AG08395 (cell line): Measurements from ENCODE around the gene DYNLT4.
"Not testable (repeated sequence)": the region's sequence is repeated elsewhere in the genome, so short reads cannot be mapped to it uniquely, and the experiment has no call there.

Experiments used
- DNase-seq: peaks from one replicate; pipeline ENCODE4 v3.0.0; 2012; ENCODE audit warnings: mixed read lengths, low spot score

DYNLT4 gene, protein sequence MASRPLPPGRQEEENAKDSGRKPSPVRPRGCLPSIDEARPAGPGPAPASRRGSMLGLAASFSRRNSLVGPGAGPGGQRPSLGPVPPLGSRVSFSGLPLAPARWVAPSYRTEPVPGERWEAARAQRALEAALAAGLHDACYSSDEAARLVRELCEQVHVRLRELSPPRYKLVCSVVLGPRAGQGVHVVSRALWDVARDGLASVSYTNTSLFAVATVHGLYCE

DNA sequence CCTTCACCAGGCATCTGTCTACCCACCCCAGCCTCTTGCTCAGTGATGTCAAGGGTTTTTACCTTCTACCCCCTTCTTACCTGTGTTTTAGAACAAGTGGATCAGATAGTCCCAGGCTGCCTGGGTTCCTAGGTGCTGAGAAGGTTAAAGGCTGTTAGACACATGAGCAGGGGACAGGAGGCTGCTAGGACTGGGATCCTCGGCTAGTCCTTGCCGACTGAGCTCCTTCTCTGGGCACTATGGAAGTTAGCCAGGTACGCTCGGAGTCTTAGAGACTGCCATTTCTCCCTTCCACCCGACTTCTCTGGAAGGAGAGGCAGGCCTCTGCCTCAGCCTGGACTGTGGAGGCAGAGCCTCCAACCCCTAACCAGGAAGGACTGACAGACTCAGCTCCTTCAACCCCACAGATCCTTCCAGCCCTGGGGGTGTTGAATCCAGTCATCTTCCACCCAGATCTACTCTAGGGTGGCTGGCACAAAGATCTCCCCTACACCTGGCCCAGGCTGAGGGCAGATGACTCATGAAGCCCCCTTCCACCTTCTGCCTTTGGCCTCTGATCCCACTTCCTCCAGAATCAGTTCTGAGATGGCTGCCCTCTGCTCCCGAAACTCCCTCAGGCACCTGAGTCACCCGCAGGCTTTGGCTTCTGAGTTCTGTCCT lies at the start of gene DYNLT4:
Gene DYNLT4 (minus strand): TSS at position 648 of the 660 bp plus-strand sequence. CDS start 683 bp downstream, outside the sequence.
- no peak for DNase-seq

DNA sequence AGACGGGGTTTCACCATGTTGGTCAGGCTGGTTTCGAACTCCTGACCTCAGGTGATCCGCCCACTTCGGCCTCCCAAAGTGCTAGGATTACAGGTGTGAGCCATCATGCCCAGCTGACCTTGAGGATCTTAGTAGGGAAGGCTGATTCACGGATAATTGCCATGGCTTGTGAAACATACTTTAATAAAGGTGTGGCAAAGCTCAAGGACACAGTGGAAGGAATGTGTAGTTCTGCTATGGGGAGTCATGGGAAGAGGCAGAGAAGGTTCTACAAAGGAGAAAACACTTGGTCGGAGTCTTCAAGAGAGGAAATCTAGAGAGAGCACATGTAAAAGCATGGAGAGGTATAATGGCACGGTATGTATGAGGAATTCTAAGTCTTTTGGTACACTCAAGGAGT lies 48.6 kb upstream of the DYNLT4 start:
- DNase-seq: no peak

DNA sequence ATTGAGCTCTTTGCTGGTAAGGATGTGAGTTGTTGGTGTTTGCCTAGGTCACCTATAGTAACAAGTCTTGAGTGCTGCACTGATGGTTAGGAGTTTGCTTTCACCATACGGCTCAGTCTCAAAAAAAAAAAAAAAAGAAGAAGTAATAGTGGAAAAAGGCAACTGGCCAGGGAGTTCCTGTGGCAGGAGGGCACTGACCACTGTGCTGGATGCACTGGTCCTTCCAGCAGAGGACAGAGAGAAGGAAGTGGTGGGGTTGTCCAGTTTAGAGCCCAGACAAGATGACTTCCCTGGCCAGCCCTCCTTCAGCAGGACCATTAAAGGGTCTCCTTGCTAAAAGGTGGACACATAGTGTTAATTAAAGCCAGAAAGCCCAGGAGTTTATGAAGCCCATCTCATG lies 47.8 kb upstream of the DYNLT4 start:
- DNase-seq: no peak

DNA sequence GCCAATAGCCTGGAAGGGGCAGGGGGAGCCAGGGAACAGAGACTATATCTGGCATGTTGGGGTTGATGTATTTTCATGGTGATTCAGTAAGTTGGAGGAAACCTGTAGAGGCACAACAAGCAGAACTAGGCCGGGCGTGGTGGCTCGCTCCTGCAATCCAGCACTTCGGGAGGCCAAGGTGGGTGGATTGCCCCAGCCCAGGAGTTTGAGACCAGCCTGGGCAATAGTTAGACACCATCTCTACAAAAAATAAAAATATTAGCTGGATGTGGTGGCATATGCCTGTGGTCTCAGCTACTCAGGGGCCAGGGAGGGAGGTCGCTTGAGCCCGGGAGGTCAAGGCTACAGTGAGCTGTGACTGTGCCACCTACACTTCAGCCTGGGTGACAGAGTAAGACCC lies 46.0 kb upstream of the DYNLT4 start:
- DNase-seq: no peak

DNA sequence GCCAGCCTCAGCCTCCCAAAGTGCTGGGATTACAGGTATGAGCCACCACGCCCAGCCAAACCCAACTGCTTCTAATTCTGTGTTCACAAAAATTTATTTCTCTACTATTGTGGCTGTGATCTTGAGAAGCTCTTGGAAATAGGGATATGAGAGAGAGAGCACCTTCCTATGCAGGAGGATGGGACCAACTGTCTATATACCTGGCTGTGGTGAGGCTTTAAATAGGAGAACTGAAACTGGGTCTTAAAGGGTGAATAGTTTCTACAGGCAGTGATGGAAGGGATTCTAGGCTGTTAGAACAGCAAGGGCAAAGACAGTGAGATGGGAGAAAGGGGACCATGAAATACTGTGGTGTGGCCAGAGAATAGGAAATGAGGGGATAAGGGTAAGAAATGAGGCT lies 44.2 kb upstream of the DYNLT4 start:
- no peak for DNase-seq

DNA sequence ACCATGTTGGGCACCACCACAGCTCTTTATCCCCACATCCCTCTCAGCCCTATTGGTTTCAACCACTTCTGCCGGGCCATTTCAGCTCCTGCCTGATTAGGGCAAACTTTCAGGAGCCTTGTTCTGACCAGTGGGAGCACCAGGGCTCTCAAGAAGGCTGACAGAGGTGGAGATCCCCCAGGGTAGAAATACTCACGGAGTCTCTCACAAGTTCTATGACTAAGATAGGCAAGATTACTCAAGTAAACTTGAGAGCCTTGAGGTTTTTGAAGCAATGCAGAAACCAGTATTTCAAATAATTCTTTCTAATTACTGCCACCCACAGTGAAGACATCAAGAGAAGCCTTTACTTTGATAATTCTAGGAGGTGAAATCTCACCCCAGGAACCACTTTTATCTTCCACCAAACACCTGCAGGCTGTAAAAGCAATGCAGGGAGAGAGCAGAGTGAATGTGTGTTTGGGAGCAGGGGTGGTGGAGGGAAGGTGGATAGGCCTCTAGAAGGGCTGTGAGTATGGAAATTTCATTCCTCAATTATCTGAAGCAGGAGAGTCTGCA lies 42.5 kb upstream of the DYNLT4 start:
- no peak for DNase-seq

DNA sequence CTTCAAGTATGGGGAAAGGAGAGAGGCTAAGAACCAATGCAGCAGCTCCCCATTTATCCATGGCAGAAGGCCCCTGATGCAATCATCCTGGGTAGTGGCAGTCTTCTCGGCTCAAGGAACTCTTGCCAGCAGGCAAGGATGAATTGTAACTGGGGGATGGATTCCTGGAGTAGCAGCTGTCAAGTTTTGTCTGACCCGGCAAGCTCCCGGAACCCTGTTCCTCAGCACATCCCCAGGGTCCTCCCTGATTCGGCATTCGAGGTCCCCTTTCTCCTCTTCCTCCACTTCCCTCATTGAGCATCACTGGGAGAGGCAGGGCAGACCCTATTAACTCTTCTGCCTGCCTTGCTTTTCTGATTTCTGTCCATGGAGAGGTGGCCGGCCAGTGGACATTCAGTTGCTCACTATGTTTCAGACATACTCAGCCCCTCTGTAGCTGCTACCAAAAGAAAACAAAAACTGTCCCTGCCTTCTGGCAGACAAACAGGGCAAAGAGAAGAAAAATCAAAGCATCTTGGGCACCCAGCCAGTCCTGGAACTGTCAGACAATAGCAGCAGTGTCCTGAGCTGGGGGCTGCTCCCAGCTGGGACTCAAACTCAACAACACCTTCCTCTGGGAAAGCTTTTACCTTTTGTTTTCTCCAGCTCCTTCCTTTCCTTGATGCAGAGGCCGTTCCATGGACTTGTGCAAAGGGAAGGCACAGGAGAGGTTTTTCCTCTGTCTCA lies 41.5 kb upstream of the DYNLT4 start:
- DNase-seq: no peak

DNA sequence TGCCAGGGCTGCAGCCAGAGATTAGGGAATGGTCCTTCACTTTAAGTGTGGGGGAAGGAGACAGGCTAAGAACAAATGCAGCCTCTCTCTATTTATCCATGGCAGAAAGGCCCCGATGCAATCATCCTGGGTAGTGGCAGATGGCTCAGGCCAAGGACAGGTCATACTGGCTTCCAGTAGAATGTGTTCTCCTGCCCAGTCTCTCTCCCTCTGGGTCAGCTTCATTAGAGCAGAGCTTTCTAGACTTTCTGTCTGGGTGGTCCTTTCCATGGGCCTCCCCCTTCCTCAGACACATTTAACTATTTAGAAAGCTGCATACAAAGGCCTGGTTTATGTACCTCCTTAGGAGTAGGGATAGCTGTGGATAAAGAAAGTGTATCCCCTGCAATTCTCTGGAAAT lies 40.7 kb upstream of the DYNLT4 start:
- no peak for DNase-seq

DNA sequence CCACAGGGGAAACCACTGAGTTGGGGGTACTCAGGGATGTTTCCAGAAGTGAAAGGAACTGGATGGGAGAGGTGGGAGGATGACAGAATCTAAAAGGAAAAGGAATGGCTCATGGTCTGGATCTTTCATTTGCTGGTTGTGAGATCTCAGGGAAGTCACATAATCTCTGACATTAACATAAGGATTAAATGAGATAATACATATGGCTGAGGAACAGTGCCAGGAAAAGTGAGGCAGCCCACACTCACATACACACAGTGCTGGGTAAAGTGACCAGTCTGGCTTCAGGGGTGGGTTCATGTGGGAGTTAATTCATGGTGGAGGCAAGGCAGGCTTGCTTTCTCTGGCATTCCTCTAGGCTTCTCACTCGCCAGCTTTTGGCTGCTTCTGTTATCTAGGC lies 39.8 kb upstream of the DYNLT4 start:
- DNase-seq: no peak

DNA sequence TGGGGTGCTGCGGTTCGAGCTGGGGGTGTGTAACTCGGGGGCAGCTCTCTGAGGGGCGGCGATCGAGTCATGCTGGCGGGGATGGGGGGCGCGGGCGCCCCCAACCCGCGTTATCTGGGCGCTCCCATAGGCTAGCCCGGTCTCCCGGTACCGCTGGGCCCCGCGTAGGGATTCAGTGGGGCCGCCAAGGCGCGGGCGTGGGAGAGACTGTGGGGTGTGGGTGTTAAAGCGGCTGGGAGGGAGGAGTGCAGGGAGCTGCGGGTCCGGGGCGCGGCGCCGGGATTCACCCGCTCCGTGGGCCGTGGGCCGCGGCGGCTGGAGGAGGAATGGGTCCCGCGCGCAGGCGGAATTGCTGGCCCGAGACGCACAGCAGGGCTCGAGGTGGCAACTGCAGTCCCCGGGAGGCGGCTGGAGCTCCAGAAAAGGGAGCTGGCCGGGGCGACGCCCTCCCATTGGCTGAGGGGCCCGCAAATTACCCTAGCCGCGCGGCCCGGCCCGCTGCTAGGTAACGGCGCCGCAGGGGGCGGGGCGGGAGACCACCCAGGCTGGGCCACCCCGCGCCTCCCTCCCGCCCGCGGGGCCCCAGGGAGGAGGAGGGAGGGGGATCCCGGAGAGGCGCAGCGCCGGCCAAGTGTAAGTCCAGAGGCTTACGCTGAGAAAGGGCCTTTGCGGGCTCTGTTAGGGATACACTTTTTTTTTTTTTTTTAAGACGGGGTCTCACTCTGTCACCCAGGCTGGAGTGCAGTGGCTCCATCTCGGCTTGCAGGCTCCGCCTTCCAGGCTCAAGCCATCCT lies 35.9 kb upstream of the DYNLT4 start, which contains the start of gene PTCH2:
Gene PTCH2 (minus strand): TSS at position 392 of the 794 bp plus-strand sequence. CDS start 321 bp downstream, at position 71.
- peak; percentile 86 for DNase-seq

DNA sequence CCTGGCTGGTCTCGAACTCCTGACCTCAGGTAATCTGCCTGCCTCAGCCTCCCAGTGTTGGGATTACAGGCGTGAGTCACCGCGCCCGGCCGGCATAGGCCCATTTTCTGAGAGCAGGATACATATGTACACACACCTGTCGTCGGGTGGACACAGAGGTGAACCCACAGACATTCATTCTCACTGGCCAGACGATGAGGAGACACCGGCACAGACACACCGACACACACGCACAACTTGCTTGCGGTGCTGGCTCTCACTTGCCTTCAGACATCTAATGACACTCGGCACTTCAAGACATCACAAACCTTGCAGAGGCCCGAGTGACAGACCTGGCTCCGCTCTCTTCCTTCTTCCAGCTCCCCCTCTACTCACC lies 35.3 kb upstream of the DYNLT4 start:
- no peak for DNase-seq

DNA sequence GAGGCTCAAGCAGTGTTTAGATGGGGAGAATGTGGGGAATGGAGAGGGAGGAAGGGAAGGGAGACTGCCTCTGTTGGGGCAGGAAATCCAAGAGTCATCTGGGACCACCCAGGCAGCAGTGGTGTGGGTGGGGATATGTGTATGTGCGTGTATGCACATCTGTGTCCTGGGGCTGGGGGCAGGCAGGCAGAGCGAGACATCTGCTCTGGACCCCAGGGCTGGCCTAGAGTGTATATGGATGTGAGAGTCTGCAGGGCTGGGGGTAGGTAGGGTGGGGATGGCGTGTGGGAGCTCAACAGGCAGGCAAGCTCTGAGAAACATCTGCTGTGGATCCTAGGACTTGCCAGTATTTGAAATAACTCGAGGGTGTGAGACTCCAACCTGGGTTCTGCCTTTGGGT lies 32.4 kb upstream of the DYNLT4 start:
- DNase-seq: no peak

DNA sequence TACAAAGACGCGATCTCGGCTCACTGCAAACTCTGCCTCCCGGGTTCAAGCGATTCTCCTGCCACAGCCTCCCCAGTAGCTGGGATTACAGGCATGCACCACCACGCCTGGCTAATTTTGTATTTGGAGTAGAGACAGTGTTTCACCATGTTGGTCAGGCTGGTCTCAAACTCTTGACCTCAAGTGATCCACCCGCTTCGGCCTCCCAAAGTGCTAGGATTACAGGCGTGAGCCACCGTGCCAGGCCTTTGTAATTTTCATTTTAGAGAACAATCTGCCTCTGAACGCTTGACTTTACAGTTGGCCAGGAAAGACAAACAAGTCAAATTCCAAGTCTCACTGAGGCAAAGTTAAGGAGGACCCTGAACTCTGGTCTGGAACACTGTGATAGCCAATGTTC lies 31.1 kb upstream of the DYNLT4 start:
- DNase-seq: not testable (repeated sequence)

DNA sequence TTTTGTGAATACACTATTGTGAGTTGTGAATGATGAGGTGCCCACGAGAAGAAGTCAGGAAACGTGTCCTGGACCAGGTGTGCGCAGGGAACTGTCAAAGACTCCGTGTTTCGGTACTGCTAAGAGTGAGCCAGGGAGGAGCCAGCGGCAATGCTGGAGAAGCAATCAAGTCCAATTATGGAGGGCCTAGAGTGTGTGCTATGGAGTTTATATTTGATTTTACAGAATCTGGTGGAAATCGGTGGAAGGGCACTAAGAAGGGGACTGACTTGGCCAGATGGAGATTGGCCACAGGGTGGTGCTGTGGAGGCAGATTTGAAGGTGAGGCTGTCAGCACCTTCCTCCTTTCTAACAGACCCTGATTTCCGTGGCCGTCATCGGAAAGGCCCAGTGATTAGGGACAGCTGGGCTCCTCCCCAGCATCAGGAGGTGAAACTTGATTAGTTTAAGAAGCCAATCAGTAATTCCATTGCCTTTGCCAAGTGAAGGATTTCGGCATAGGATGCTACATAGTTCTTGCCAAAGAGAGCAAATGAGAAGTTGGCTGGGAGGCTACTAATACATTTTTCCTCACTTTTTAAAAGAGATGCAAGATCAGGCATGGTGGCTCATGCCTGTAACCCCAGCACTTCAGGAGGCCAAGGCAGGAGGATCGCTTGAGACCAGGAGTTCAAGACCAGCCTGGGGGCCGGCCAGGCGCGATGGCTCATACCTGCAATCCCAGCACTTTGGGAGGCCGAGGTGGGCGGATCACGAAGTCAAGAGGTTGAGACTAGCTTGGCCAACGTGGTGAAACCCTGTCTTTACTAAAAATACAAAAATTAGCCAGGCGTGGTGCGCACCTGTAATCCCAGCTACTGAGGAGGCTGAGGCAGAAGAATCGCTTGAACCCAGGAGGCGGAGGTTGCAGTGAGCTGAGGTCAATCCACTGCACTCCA lies 28.9 kb upstream of the DYNLT4 start:
- DNase-seq: peak; percentile 85

DNA sequence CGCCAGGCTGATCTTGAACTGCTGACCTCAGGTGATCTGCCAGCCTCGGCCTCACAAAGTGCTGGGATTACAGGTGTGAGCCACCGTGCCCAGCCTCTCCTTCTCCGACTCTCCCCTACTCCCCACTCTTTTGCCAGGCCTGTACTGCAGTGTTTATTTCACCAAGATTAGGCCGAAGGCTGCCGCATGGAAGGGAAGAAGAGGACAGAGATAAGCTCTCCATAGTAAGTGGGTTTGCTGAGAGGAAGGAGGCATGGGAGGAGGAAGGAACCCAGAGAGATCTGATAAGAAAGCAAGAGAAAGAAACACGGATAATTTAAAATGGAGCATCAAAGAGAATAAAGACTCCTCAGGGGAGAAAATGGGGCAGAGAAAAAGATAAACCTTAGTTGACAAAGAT lies 27.2 kb upstream of the DYNLT4 start:
- no peak for DNase-seq

DNA sequence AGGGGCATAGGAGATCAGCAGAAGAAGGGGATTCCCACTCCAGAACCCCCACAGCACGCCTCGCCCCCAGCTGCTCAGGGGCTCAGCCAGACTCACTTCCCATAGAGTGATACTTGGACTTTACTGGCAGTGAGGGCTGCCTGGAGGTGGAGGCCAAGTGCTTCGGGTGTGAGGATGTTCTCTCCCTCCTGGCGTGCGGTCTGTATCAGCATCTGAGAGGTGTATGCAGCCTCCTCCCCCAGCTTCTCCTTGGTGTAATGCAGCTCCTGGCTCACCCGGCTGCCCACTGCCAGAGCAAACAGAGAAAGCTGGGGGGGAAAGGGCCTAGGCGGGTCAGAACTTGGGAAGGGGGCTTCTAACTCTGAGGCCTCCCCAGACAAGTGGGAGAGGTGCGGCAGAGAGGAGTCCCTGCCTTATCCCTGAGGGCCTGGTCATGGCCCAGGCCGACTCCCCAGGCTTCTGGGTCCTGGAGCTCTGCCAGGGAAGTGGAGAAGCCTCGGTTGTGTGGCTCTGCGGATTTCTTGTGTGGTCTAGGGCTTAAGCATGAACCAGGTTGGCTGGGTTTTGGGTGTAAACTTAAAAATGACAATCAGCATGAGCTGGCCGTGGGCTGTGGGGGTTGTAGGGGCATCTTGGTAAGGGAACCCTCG lies 25.0 kb upstream of the DYNLT4 start:
- no peak for DNase-seq

DNA sequence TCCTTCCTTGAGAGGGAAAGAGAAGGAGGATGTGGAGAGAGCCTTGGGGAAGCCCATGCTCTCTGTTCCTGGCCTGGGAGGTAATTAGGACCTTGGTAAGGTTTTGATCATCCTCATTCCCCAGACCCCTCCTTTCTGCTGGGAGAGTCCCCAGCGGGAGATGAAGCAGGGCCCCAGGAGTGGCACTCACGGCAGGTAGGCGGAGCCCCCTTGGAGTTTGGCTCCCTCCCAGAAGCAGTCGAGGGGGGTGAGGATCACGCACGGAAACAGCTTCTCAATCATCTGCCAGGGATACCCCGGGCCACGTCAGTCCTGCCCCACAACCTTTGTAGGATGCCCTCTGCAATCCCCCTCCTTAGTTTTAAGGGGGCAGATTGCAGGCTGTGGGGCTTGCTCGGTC lies 24.4 kb upstream of the DYNLT4 start:
- DNase-seq: no peak

DNA sequence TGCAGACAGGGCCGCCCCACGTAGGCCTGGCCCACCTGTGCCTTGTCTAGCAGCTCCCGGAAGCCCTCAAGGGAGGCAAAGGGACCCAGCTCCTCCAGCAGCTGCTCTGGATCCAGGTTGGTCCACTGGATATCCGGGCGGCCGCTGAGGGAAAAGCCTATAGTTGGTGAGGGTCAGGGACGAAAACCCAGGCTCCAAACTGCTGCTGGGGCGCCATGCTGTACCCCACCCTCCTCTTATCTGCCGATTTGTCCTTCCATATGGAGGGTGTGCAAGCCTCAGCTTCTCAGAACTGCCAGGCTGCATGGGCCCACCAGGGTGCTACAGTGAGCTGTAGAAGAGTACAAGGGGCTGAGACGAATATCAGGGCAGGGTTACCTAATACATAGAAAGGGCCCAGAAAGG lies 23.8 kb upstream of the DYNLT4 start:
- no peak for DNase-seq

DNA sequence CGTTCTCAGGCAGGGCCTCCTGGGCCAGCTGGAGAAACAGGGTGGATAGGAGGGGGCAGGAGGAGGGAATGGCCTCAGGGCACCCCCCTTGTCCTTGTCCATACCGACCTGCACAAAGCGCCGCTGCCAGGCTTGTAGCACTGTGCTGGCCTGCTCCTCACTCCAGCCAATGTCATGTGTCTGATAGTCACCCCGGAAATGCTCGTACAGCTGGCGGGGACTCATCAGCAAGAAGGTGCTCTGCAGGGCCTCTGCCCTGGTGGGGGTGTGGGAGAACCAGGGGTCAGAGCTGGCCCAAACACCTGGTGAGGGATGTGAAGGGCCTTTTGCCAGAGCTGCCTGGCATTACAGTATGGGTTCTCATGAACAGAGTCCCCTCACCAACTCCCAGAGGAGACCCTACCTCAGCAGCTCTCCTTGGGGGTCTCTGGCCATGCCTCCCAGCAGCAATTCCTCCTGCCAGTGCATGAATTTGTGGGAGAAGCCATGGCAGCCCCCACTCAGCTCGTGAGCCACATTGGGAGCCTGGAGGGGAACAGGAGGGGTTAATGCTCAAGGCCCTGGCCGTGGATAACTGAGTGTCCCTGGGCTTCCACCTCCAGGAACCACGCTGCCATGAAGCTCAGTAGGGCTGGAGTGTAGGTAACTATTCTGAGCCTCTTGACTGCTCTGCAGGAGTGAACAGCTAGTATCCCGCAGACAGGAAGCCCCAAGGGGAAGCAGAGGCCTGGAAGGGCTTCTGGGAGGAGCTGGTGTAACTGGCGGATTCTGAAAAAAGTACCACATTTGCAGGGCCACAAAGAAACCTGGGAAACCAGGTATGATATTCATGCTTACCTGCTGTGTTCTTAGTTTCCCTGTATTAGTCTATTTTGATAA lies 22.6 kb upstream of the DYNLT4 start:
- no peak for DNase-seq
